HepG2 (cell line): Measurements from ENCODE around the gene IQSEC1. TPM values are rescaled to one million over a fixed set of nuclear protein-coding genes. Genes with fewer than 3 reads are reported as not detected.
A peak's percentile ranks its signal among the peaks of the same experiment; 100 is the strongest.

Source experiments
- ATAC-seq: fragments of 200-7000 bp; cut with Tn5 transposase; 3 replicates; pipeline ENCODE4 v1.9.1; 2020; ENCODE audit warnings: mild to moderate bottlenecking, moderate library complexity
- BruUV-seq: library from RNA; stranded (reverse); fragments of 400-500 nt; replicated peaks from 2 replicates; lab custom pipeline; 2021; lab: Mats Ljungman, UMichigan
- CTCF ChIA-PET: fragments of 300-600 bp; formaldehyde crosslinking; extraction: SDS; loops from one replicate; lab custom pipeline; 2021; ENCODE audit warnings: low total read pairs, inconsistent platforms, low intra/inter-chr PET ratio; lab: Yijun Ruan, JAX
- POLR2A ChIA-PET: fragments of 350-600 bp; sonication (Branson Sonifier 250); formaldehyde crosslinking; loops from one replicate; lab custom pipeline; 2020; ENCODE audit warnings: antibody characterized with exemption, inconsistent platforms; lab: Yijun Ruan, JAX
- DNase-seq: peaks from one replicate; pipeline ENCODE4 v3.0.0-alpha.2; 2015; ENCODE audit warnings: low spot score
- FAIRE-seq: peaks from 3 replicates; lab custom pipeline; 2011; peaks lifted over from hg19 to GRCh38; lab: Jason Lieb, UNC
- H2AFZ ChIP-seq: one replicate; pipeline ENCODE4 v1.6.1; 2011; ENCODE audit warnings: low read length, inconsistent platforms
- H3K27ac ChIP-seq: fragments of 300-600 bp; 3 replicates; pipeline ENCODE4 v1.8.0; 2011; ENCODE audit warnings: mixed run types, mild to moderate bottlenecking, mixed read lengths, low read length, inconsistent platforms; ENCODE audit not compliant: insufficient read depth; ENCODE audit errors: extremely low read length
- H3K27me3 ChIP-seq, 2 experiments: fragments of 200-600 bp in 1 of 2; 2 replicates in 1 of 2; 3 replicates in 1 of 2; pipeline versions ENCODE4 v1.6.0 to v1.8.0; 2011; ENCODE audit warnings: low read length in 2 of 2, mild to moderate bottlenecking in 2 of 2, moderate library complexity in 2 of 2, inconsistent platforms in 1 of 2; ENCODE audit not compliant: insufficient read depth in 2 of 2, control insufficient read depth in 1 of 2
- H3K36me3 ChIP-seq, 2 experiments: fragments of 200-600 bp in 1 of 2; replicated peaks in 1 of 2; 2 replicates in 1 of 2; 3 replicates in 1 of 2; pipeline versions ENCODE4 v1.5.1 to v1.8.0; 2011; ENCODE audit warnings: low read length in 2 of 2, inconsistent platforms in 1 of 2; ENCODE audit not compliant: insufficient read depth in 2 of 2, control insufficient read depth in 1 of 2
- H3K4me1 ChIP-seq: 2 replicates; pipeline ENCODE4 v1.5.1; 2012; ENCODE audit warnings: low read length, inconsistent platforms; ENCODE audit not compliant: insufficient read depth
- H3K4me2 ChIP-seq: 2 replicates; pipeline ENCODE4 v1.6.0; 2011; ENCODE audit warnings: low read depth, low read length, inconsistent platforms
- H3K4me3 ChIP-seq, 3 experiments: fragments of 200-600 bp in 1 of 3; sonication (generic), shearing (Covaris generic) in 1 of 3; replicated peaks in 1 of 3; 2 replicates each; pipeline ENCODE4 v1.5.1; 2011 to 2016; ENCODE audit warnings: low read length in 3 of 3, inconsistent platforms in 2 of 3, low read depth in 2 of 3, mild to moderate bottlenecking in 2 of 3, control low read depth in 1 of 3, mixed read lengths in 1 of 3; ENCODE audit not compliant: insufficient read depth in 1 of 3
- H3K79me2 ChIP-seq: one replicate; pipeline ENCODE4 v1.6.1; 2011; ENCODE audit warnings: low read length, inconsistent platforms; ENCODE audit not compliant: insufficient read depth
- H3K9ac ChIP-seq: 2 replicates; pipeline ENCODE4 v1.6.0; 2011; ENCODE audit warnings: mild to moderate bottlenecking, low read depth, low read length, inconsistent platforms; ENCODE audit not compliant: insufficient read depth
- H3K9me3 ChIP-seq: 2 replicates; pipeline ENCODE4 v1.5.1; 2012; ENCODE audit warnings: mild to moderate bottlenecking, low read length
- H4K20me1 ChIP-seq: 2 replicates; pipeline ENCODE4 v1.6.0; 2011; ENCODE audit warnings: inconsistent platforms, mild to moderate bottlenecking, low read length, moderate library complexity; ENCODE audit not compliant: insufficient read depth
- CBX1 ChIP-seq: IDR thresholded peaks from one replicate; pipeline ENCODE4 v1.6.1; 2016; ENCODE audit warnings: antibody characterized with exemption, low read depth
- U2AF1 ChIP-seq: fragments of 200-400 bp; formaldehyde crosslinking; optimal IDR thresholded peaks from 2 replicates; pipeline ENCODE3; 2017; ENCODE audit warnings: mild to moderate bottlenecking, low read depth, low read length
- YY1 ChIP-seq: IDR thresholded peaks from 2 replicates; pipeline ENCODE4 v1.6.1; 2011; ENCODE audit warnings: low read length, low read depth, moderate library complexity, mild to moderate bottlenecking; ENCODE audit not compliant: insufficient read depth, insufficient replicate concordance
- ZNF768 ChIP-seq: sonication (generic); formaldehyde crosslinking; IDR thresholded peaks from 2 replicates; pipeline ENCODE4 v1.4.0; 2020; ENCODE audit warnings: missing genetic modification reagents
- ZNF770 ChIP-seq: sonication (generic); formaldehyde crosslinking; IDR thresholded peaks from 2 replicates; pipeline ENCODE4 v1.5.0; 2020; ENCODE audit warnings: mild to moderate bottlenecking, missing genetic modification reagents
- ZNF841 ChIP-seq: sonication (generic); formaldehyde crosslinking; IDR thresholded peaks from 2 replicates; pipeline ENCODE4 v1.8.1; 2023; ENCODE audit warnings: missing genetic modification reagents, borderline replicate concordance
- ZSCAN20 ChIP-seq: sonication (generic); formaldehyde crosslinking; IDR thresholded peaks from 2 replicates; pipeline ENCODE4 v1.4.0; 2020; ENCODE audit warnings: missing genetic modification reagents, mild to moderate bottlenecking, borderline replicate concordance
- ZSCAN21 ChIP-seq: sonication (generic); formaldehyde crosslinking; IDR thresholded peaks from 2 replicates; pipeline ENCODE4 v1.8.0; 2022; ENCODE audit warnings: mild to moderate bottlenecking, missing genetic modification reagents, moderate library complexity, borderline replicate concordance
- WGBS: methylation state at CpG from one replicate; pipeline ENCODE4 v1.1.6; 2017; ENCODE audit warnings: low lambda C conversion rate; 5-methylcytosine and 5-hydroxymethylcytosine counted together
- in situ Hi-C: cut with HindIII; loops from 2 replicates; pipeline ENCODE4 v1.10.0; 2017; ENCODE audit warnings: low pct_unique_long_range_greater_than_20kb; ENCODE audit not compliant: extremely low pct_ligation_motif_present
- intact Hi-C: fragments of 100-400 bp; cut with micrococcal nuclease; formaldehyde crosslinking; loops from one replicate; pipeline ENCODE4 v1.10.0; 2022; ENCODE audit not compliant: unreplicated experiment
- polyA plus RNA-seq, 8 experiments: library from polyadenylated mRNA; depleted of rRNA in 3 of 8; stranded (reverse) in 7 of 8; unstranded in 1 of 8; fragments of >200 nt; fragmentation: Illumina TruSeq in 4 of 8; extraction: Trizol in 4 of 8; gene quantifications; 2 replicates each; pipeline versions ENCODE4 v1.2.1 to v1.2.3, GENCODE V29; 2011 to 2016; ENCODE audit warnings: low read depth in 4 of 8, missing spikeins in 1 of 8, mixed read lengths in 1 of 8; ENCODE audit not compliant: insufficient read depth in 1 of 8
- total RNA-seq, 5 experiments: library from RNA; depleted of rRNA; stranded (reverse); fragments of >200 nt; fragmentation: Illumina TruSeq; extraction: Trizol; gene quantifications; 2 replicates each; pipeline ENCODE4 v1.2.3, GENCODE V29; 2016; ENCODE audit warnings: low read depth in 1 of 5
- TF ChIP-seq, protein P1 (sequence below): sonication (generic); formaldehyde crosslinking; IDR thresholded peaks from 2 replicates; pipeline ENCODE4 v1.8.1; 2023; ENCODE audit warnings: missing genetic modification reagents, inconsistent platforms, borderline replicate concordance
- TF ChIP-seq, protein P2 (sequence below): sonication (generic); formaldehyde crosslinking; IDR thresholded peaks from 2 replicates; pipeline ENCODE4 v1.8.0; 2022; ENCODE audit warnings: missing genetic modification reagents, low read depth, mild to moderate bottlenecking, borderline replicate concordance

The IQSEC1 gene
- total and polyA plus RNA-seq, 2 of the 13 experiments (the other 11 are each of a cell fraction or from before 2014, with no cell fraction given) = 17.4 to 20.2 TPM

DNA sequence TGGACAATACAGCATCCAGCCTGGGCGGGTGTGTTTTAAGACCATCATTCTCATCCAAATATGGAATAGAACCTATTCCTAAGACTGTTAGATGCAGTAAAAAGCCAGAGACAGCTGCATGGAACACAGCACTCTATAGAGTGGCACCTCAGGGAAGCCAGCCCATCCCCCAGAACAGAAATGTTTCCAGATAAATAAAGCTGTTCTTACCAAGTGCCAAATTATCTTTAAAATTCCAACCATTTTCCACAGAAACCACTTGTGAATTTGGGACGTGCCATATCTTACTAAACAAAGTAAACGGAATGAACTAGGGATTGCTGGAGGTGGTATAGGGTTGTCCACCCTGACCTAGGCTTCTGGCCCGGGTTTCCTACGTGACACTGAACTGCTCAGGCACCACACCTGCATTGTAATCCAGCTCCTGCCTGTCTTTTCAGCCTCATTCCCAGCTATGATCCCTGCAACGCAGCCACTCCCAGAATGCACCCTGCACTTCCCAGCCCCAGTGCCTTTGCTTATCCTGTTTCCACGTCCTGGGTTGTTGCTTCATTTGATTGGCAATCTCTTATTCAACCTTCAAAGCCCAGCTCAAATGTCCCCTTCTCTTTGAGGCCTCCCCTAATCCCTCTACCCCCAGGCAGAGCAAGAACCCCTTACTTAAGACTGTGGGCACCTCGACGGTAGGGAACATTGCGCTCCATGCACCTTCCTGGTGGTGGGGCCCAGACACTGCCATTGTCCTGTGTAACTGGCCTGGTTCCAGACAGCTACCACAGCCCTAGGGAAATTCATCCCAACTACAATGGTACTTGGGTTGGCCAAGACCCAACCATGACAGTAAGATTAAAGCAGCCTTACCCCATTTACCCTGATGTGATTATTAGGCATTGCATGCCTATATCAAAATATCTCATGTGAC is 100.2 kb downstream of the IQSEC1 start (continued):
- TF ChIP-seq ZSCAN20 (CRISPR knock-in tag) = no peak
- TF ChIP-seq, protein P1, sequence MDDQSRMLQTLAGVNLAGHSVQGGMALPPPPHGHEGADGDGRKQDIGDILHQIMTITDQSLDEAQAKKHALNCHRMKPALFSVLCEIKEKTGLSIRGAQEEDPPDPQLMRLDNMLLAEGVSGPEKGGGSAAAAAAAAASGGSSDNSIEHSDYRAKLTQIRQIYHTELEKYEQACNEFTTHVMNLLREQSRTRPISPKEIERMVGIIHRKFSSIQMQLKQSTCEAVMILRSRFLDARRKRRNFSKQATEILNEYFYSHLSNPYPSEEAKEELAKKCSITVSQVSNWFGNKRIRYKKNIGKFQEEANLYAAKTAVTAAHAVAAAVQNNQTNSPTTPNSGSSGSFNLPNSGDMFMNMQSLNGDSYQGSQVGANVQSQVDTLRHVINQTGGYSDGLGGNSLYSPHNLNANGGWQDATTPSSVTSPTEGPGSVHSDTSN (CRISPR knock-in tag) = no peak

DNA sequence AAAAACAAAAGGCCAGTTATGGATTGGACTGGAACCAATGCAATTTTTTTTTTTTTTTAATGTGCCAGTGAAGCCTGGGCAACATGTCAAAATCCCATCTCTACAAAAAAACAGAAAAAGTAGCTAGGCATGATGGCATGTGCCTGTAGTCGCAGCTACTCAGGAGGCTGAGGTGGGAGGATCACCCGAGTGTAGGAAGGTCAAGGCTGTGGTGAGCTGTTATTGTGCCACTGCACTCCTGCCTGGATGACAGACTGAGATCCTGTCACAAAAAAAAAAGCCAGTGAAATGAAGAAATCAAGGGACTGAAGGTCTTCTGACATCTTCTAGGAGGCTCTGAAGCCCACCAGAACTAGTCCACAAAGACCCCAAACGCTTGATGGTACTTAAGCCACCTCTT is 101.2 kb downstream of the IQSEC1 start:
- ATAC-seq = no peak
- ChIA-PET CTCF (no interaction called here), POLR2A (no interaction called here)
- intact Hi-C loops (no loop called here), in situ Hi-C loops (no loop called here)
- Histone ChIP-seq H3K27ac (no peak overlapping the region), H3K9me3 (no peaks in the 10 kb centered on the region), H3K9ac (no peak overlapping the region), H3K79me2 (peaks cover 9% of the 10 kb centered on the region), H2AFZ (no peak overlapping the region), H3K36me3 (no peaks in the 10 kb centered on the region; a peak in 1 of 5 replicates), H3K4me3 (no peak overlapping the region), H3K4me1 (peaks cover 41% of the 10 kb centered on the region), H3K4me2 (no peak overlapping the region), H4K20me1 (no peaks in the 10 kb centered on the region; the same call in 1 of the 2 replicates), H3K27me3 (peaks cover 0 to under 1% of the 10 kb centered on the region in 2 experiments; a peak in 1 of 5 replicates)
- WGBS = 91% methylated on average over 3 of the region's 3 CpGs
- no TSS peak for BruUV-seq
- TF ChIP-seq CBX1 = no peak
- TF ChIP-seq YY1 = no peak
- TF ChIP-seq ZSCAN21 (CRISPR knock-in tag) = no peak
- TF ChIP-seq ZNF770 (CRISPR knock-in tag) = 0 out of 2 replicates have a peak, but pooled peaks have one; percentile 15
- TF ChIP-seq ZNF841 (CRISPR knock-in tag) = no peak
- TF ChIP-seq, protein P2, sequence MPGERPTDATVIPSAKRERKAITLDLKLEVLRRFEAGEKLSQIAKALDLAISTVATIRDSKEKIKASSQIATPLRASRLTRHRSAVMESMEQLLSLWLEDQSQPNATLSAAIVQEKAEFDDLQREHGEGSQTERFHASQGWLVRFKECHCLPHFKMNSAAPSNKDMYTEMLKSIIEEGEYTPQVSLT (CRISPR knock-in tag) = no peak
- TF ChIP-seq ZNF768 = no peak
- TF ChIP-seq U2AF1 = no peak
- no peak for DNase-seq
- no peak for FAIRE-seq
